ENCODE data around the gene NEURL1B. TPM values are rescaled to one million over a fixed set of nuclear protein-coding genes. Genes with fewer than 3 reads are reported as not detected.
"Not testable (repeated sequence)": the region's sequence is repeated elsewhere in the genome, so short reads cannot be mapped to it uniquely, and the experiment has no call there.

The NEURL1B gene
- total RNA-seq, 1 experiment from 2014 or later, result 2.8 TPM

- H3K36me3 Mint-ChIP-seq (ENCODE audit: insufficient read depth, unreplicated experiment), result no peaks in the 10 kb centered on the region
- BruUV-seq (replicated peaks), result no TSS peak
- no peak for TF ChIP-seq CTCF (IDR thresholded peaks at IDR 0.05; ENCODE audit: unreplicated experiment)
- H3K9me3 Mint-ChIP-seq (ENCODE audit: low read depth, unreplicated experiment), result no peaks in the 10 kb centered on the region
- DNase-seq, result no peak
- no peak overlapping the region for H3K27ac Mint-ChIP-seq (ENCODE audit: unreplicated experiment)
- H3K27me3 Mint-ChIP-seq (ENCODE audit: unreplicated experiment), result peaks cover 48% of the 10 kb centered on the region
- intact Hi-C loops (cut with micrococcal nuclease; ENCODE audit: unreplicated experiment), result no loop called here
- no peaks in the 10 kb centered on the region for H3K4me1 Mint-ChIP-seq (ENCODE audit: low read depth, unreplicated experiment)
- H3K4me3 Mint-ChIP-seq (ENCODE audit: low read depth, unreplicated experiment), result no peak overlapping the region
- CTCF ChIA-PET, result interaction anchor here (0.7 to 0.9 kb wide), 4 partner anchors 28 to 545 kb away, joined by 3 read pairs; no protein-coding TSS in a partner anchor
These were observed 31.6 kb downstream of the NEURL1B start for GRCh38 chr5:172672681-172673080.

- DNase-seq, result no peak
- Mint-ChIP-seq H3K9me3 (ENCODE audit: low read depth, unreplicated experiment) (no peaks in the 10 kb centered on the region), H3K4me3 (ENCODE audit: low read depth, unreplicated experiment) (no peak overlapping the region), H3K27me3 (ENCODE audit: unreplicated experiment) (peaks cover 39% of the 10 kb centered on the region), H3K27ac (ENCODE audit: unreplicated experiment) (no peak overlapping the region), H3K36me3 (ENCODE audit: insufficient read depth, unreplicated experiment) (no peaks in the 10 kb centered on the region), H3K4me1 (ENCODE audit: low read depth, unreplicated experiment) (no peaks in the 10 kb centered on the region)
- CTCF ChIA-PET, result no interaction called here
- BruUV-seq (replicated peaks), result no TSS peak
- no peak for TF ChIP-seq CTCF (IDR thresholded peaks at IDR 0.05; ENCODE audit: unreplicated experiment)
- intact Hi-C loops (cut with micrococcal nuclease; ENCODE audit: unreplicated experiment), result no loop called here
These were observed 33.1 kb downstream of the NEURL1B start for GRCh38 chr5:172674155-172674554.

GRCh38 chr5:172676914-172677475 lies 35.9 kb downstream of the NEURL1B start:
- Mint-ChIP-seq H3K9me3 (ENCODE audit: low read depth, unreplicated experiment) (no peaks in the 10 kb centered on the region), H3K4me1 (ENCODE audit: low read depth, unreplicated experiment) (peaks cover 7% of the 10 kb centered on the region), H3K27ac (ENCODE audit: unreplicated experiment) (no peak overlapping the region), H3K4me3 (ENCODE audit: low read depth, unreplicated experiment) (no peak overlapping the region), H3K27me3 (ENCODE audit: unreplicated experiment) (peaks cover 27% of the 10 kb centered on the region), H3K36me3 (ENCODE audit: insufficient read depth, unreplicated experiment) (no peaks in the 10 kb centered on the region)
- CTCF ChIA-PET, result interaction anchor here (1.2 kb wide), 1 partner anchor 11 kb away, joined by 3 read pairs; no protein-coding TSS in a partner anchor
- intact Hi-C loops (cut with micrococcal nuclease; ENCODE audit: unreplicated experiment), result no loop called here
- no peak for TF ChIP-seq CTCF (IDR thresholded peaks at IDR 0.05; ENCODE audit: unreplicated experiment)
- no peak for DNase-seq
- BruUV-seq (replicated peaks), result no TSS peak

DNA sequence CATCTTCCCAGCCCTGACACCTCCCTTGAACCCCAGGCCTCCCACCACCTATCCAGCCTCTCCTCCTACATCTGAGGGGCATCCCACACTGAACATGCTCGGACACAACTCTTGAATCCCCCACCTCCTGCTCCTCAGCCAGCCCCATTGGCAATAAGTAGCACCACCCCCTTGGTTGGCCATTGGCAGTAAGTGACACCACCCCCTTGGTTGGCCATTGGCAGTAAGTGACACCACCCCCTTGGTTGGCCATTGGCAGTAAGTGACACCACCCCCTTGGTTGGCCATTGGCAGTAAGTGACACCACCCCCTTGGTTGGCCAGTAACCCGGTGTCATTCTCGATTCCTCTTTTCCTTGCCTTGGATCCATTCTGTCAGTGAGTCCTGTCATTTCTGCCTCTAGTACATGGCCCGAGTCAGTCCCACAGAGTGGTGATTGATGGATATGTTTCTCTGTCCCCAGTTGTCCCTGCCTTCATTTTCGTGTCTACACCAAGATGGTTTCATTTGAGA lies 37.4 kb downstream of the NEURL1B start:
- intact Hi-C loops (cut with micrococcal nuclease; ENCODE audit: unreplicated experiment); BruUV-seq (replicated peaks); H3K27ac Mint-ChIP-seq (ENCODE audit: unreplicated experiment); H3K9me3 Mint-ChIP-seq (ENCODE audit: low read depth, unreplicated experiment); CTCF ChIA-PET; H3K4me3 Mint-ChIP-seq (ENCODE audit: low read depth, unreplicated experiment); H3K36me3 Mint-ChIP-seq (ENCODE audit: insufficient read depth, unreplicated experiment); DNase-seq; H3K4me1 Mint-ChIP-seq (ENCODE audit: low read depth, unreplicated experiment): not testable (repeated sequence)
- H3K27me3 Mint-ChIP-seq (ENCODE audit: unreplicated experiment), result peaks cover 19% of the 10 kb centered on the region

GRCh38 chr5:172678902-172679301 lies 37.8 kb downstream of the NEURL1B start:
- no peak for DNase-seq
- no peak overlapping the region for H3K4me3 Mint-ChIP-seq (ENCODE audit: low read depth, unreplicated experiment)
- no peaks in the 10 kb centered on the region for H3K9me3 Mint-ChIP-seq (ENCODE audit: low read depth, unreplicated experiment)
- CTCF ChIA-PET, result no interaction called here
- no peak for TF ChIP-seq CTCF (IDR thresholded peaks at IDR 0.05; ENCODE audit: unreplicated experiment)
- no TSS peak for BruUV-seq (replicated peaks)
- H3K36me3 Mint-ChIP-seq (ENCODE audit: insufficient read depth, unreplicated experiment), result no peaks in the 10 kb centered on the region
- H3K4me1 Mint-ChIP-seq (ENCODE audit: low read depth, unreplicated experiment), result peaks cover 7% of the 10 kb centered on the region
- peaks cover 19% of the 10 kb centered on the region for H3K27me3 Mint-ChIP-seq (ENCODE audit: unreplicated experiment)
- H3K27ac Mint-ChIP-seq (ENCODE audit: unreplicated experiment), result no peak overlapping the region
- intact Hi-C loops (cut with micrococcal nuclease; ENCODE audit: unreplicated experiment), result no loop called here

Data from Calu3 (cell line).